Neural cell (in vitro differentiated cells): ENCODE data around the gene ANAPC2. TPM values are rescaled to one million over a fixed set of nuclear protein-coding genes. Genes with fewer than 3 reads are reported as not detected.

Source experiments
- H2AFZ ChIP-seq: fragments of 200-600, 300-800 bp; sonication (generic), shearing (Covaris generic); 2 replicates; pipeline ENCODE4 v1.6.0; 2014; ENCODE audit warnings: low read depth, mild to moderate bottlenecking, antibody characterized with exemption, low read length, moderate library complexity
- H3F3A ChIP-seq: fragments of 200-600 bp; shearing (Covaris generic); 2 replicates; pipeline ENCODE4 v1.6.1; 2016; ENCODE audit warnings: mild to moderate bottlenecking, moderate library complexity, mixed read lengths, antibody characterized with exemption, low read length; ENCODE audit not compliant: insufficient read depth, poor library complexity, severe bottlenecking
- H3K27ac ChIP-seq: fragments of 200-600, 300-800 bp; sonication (generic), shearing (Covaris generic); 2 replicates; pipeline ENCODE4 v1.5.1; 2014; ENCODE audit warnings: mild to moderate bottlenecking, low read length, moderate library complexity
- H3K27me3 ChIP-seq: fragments of 300-800, 200-600 bp; sonication (generic), shearing (Covaris generic); 2 replicates; pipeline ENCODE4 v1.6.0; 2014; ENCODE audit warnings: mild to moderate bottlenecking, low read depth, low read length, moderate library complexity; ENCODE audit not compliant: insufficient read depth
- H3K36me3 ChIP-seq: fragments of 300-800, 200-600 bp; sonication (generic), shearing (Covaris generic); 2 replicates; pipeline ENCODE4 v1.5.1; 2014; ENCODE audit warnings: mild to moderate bottlenecking, antibody characterized with exemption, low read length, moderate library complexity; ENCODE audit not compliant: insufficient read depth
- H3K4me2 ChIP-seq: fragments of 300-800, 200-600 bp; sonication (generic), shearing (Covaris generic); 2 replicates; pipeline ENCODE4 v1.6.0; 2014; ENCODE audit warnings: mild to moderate bottlenecking, low read length
- H3K4me3 ChIP-seq: fragments of 300-800, 200-600 bp; sonication (generic), shearing (Covaris generic); 2 replicates; pipeline ENCODE4 v1.5.1; 2014; ENCODE audit warnings: mild to moderate bottlenecking, low read length, moderate library complexity
- H3K79me2 ChIP-seq: fragments of 200-600 bp; shearing (Covaris generic); replicated peaks from 2 replicates; pipeline ENCODE4 v1.6.0; 2014; ENCODE audit warnings: mild to moderate bottlenecking, low read length, moderate library complexity; ENCODE audit not compliant: insufficient read depth
- H3K9ac ChIP-seq: fragments of 300-800, 200-600 bp; sonication (generic), shearing (Covaris generic); 2 replicates; pipeline ENCODE4 v1.6.1; 2016; ENCODE audit warnings: mild to moderate bottlenecking, low read length, mixed read lengths
- H3K9me2 ChIP-seq: fragments of 200-600 bp; shearing (Covaris generic); 2 replicates; pipeline ENCODE4 v1.6.1; 2016; ENCODE audit warnings: mild to moderate bottlenecking, low read length, mixed read lengths; ENCODE audit not compliant: insufficient read depth
- H3K9me3 ChIP-seq: fragments of 200-600, 300-800 bp; sonication (generic), shearing (Covaris generic); 2 replicates; pipeline ENCODE4 v1.6.1; 2016; ENCODE audit warnings: mild to moderate bottlenecking, mixed run types, low read length, moderate library complexity, mixed read lengths
- H4K20me1 ChIP-seq: fragments of 200-600 bp; shearing (Covaris generic); 2 replicates; pipeline ENCODE4 v1.6.1; 2016; ENCODE audit warnings: mild to moderate bottlenecking, mixed run types; ENCODE audit not compliant: insufficient read depth
- CTCF ChIP-seq: fragments of 450-650 bp; IDR thresholded peaks from 2 replicates; pipeline ENCODE4 v1.5.1; 2014; ENCODE audit warnings: antibody characterized with exemption, mild to moderate bottlenecking, moderate library complexity; ENCODE audit not compliant: poor library complexity, severe bottlenecking
- EP300 ChIP-seq: fragments of 450-650 bp; conservative IDR thresholded peaks from 2 replicates; pipeline ENCODE4 v1.6.1; 2014; ENCODE audit warnings: antibody characterized with exemption, mild to moderate bottlenecking, moderate library complexity; ENCODE audit not compliant: poor library complexity, severe bottlenecking
- EZH2 ChIP-seq: fragments of 200-600, 300-800 bp; shearing (Covaris generic), sonication (generic); IDR thresholded peaks from 2 replicates; pipeline ENCODE4 v1.6.1; 2014; ENCODE audit warnings: antibody characterized with exemption, low read length, borderline replicate concordance, mild to moderate bottlenecking; ENCODE audit not compliant: insufficient read depth, poor library complexity, severe bottlenecking
- MXI1 ChIP-seq: fragments of 450-650 bp; conservative IDR thresholded peaks from 2 replicates; pipeline ENCODE4 v1.6.1; 2014; ENCODE audit warnings: antibody characterized with exemption, mild to moderate bottlenecking; ENCODE audit not compliant: poor library complexity, severe bottlenecking
- POLR2AphosphoS5 ChIP-seq: IDR thresholded peaks from 2 replicates; pipeline ENCODE4 v1.6.1; 2012
- RAD21 ChIP-seq: fragments of 450-650 bp; conservative IDR thresholded peaks from 2 replicates; pipeline ENCODE4 v1.6.1; 2014; ENCODE audit warnings: antibody characterized with exemption, mild to moderate bottlenecking, moderate library complexity
- REST ChIP-seq: IDR thresholded peaks from 2 replicates; pipeline ENCODE4 v1.6.1; 2012; ENCODE audit warnings: borderline replicate concordance
- SMC3 ChIP-seq: fragments of 450-650 bp; conservative IDR thresholded peaks from 2 replicates; pipeline ENCODE4 v1.6.1; 2014; ENCODE audit warnings: antibody characterized with exemption, mild to moderate bottlenecking, moderate library complexity; ENCODE audit not compliant: poor library complexity
- TAF1 ChIP-seq: IDR thresholded peaks from 2 replicates; pipeline ENCODE4 v1.6.1; 2012; ENCODE audit warnings: low read depth
- polyA plus RNA-seq: library from polyadenylated mRNA; depleted of rRNA; stranded (reverse); fragments of >200 nt; gene quantifications from 2 replicates; pipeline ENCODE4 v1.2.3, GENCODE V29; 2014

ANAPC2 gene
- polyA plus RNA-seq, 1 donor from 2014 or later = 38.1 TPM

GRCh38 chr9:137216188-137216965 is 28.0 kb upstream of the ANAPC2 start:
- Histone ChIP-seq H4K20me1 (no peaks in the 10 kb centered on the region), H3K9me2 (no peaks in the 10 kb centered on the region), H3K9ac (no peak overlapping the region), H3F3A (no peaks in the 10 kb centered on the region), H3K4me3 (no peak overlapping the region), H3K4me2 (no peak overlapping the region), H2AFZ (no peak overlapping the region), H3K9me3 (no peaks in the 10 kb centered on the region), H3K79me2 (no peaks in the 10 kb centered on the region), H3K27me3 (no peaks in the 10 kb centered on the region), H3K27ac (no peak overlapping the region), H3K36me3 (no peaks in the 10 kb centered on the region)
- TF ChIP-seq CTCF (no peak), SMC3 (no peak), REST (no peak), MXI1 (no peak), EZH2 (no peak), TAF1 (no peak), EP300 (no peak), RAD21 (no peak), POLR2AphosphoS5 (no peak)

GRCh38 chr9:137215196-137215986 is 27.0 kb upstream of the ANAPC2 start:
- Histone ChIP-seq H3K36me3 (no peaks in the 10 kb centered on the region), H3K27ac (no peak overlapping the region)

More at GRCh38 chr9:137215196-137215986, 27.0 kb upstream of the ANAPC2 start:
- H2AFZ ChIP-seq = no peak overlapping the region
- H3K9ac ChIP-seq = no peak overlapping the region
- no peaks in the 10 kb centered on the region for H3K9me2 ChIP-seq
- H3F3A ChIP-seq = no peaks in the 10 kb centered on the region
- no peak for TF ChIP-seq TAF1
- no peak for TF ChIP-seq RAD21
- no peak for TF ChIP-seq EZH2
- no peak for TF ChIP-seq REST
- no peak for TF ChIP-seq CTCF
- no peak for TF ChIP-seq POLR2AphosphoS5
- TF ChIP-seq SMC3 = no peak
- TF ChIP-seq EP300 = no peak
- TF ChIP-seq MXI1 = no peak
- no peaks in the 10 kb centered on the region for H3K79me2 ChIP-seq
- no peak overlapping the region for H3K4me2 ChIP-seq
- H4K20me1 ChIP-seq = no peaks in the 10 kb centered on the region
- H3K27me3 ChIP-seq = no peaks in the 10 kb centered on the region
- H3K9me3 ChIP-seq = no peaks in the 10 kb centered on the region
- no peak overlapping the region for H3K4me3 ChIP-seq
